PC-3 (cell line): ENCODE data around the gene CACNA1C. TPM values are rescaled to one million over a fixed set of nuclear protein-coding genes. Genes with fewer than 3 reads are reported as not detected.

ENCODE experiments used
- ATAC-seq: fragments of 200-7000 bp; cut with Tn5 transposase; 2 replicates; pipeline ENCODE4 v1.9.1; 2020; ENCODE audit warnings: mild to moderate bottlenecking, moderate library complexity
- BruUV-seq: library from RNA; stranded (reverse); fragments of 400-500 nt; replicated peaks from 2 replicates; lab custom pipeline; 2021; lab: Mats Ljungman, UMichigan
- CTCF ChIA-PET: fragments of 300-600 bp; sonication (Branson Sonifier 250); formaldehyde crosslinking; loops from one replicate; lab custom pipeline; 2022; ENCODE audit warnings: antibody characterized with exemption; lab: Charles Lee
- POLR2A ChIA-PET: fragments of 300-600 bp; sonication (Branson Sonifier 250); formaldehyde crosslinking; loops from one replicate; lab custom pipeline; 2022; ENCODE audit warnings: antibody characterized with exemption; ENCODE audit not compliant: unreplicated experiment; lab: Charles Lee
- DNase-seq: peaks from one replicate; pipeline ENCODE4 v3.0.0-alpha.2; 2015
- H2AFZ ChIP-seq: fragments of 300-600 bp; sonication (generic); 2 replicates; pipeline ENCODE4 v1.6.0; 2016; ENCODE audit warnings: antibody characterized with exemption, low read length
- H3F3A ChIP-seq: fragments of 300-600 bp; sonication (generic); one replicate; pipeline ENCODE4 v1.6.0; 2017; ENCODE audit warnings: antibody characterized with exemption, low read length, control low read depth, mild to moderate bottlenecking; ENCODE audit not compliant: unreplicated experiment
- H3K27ac ChIP-seq: fragments of 300-600 bp; sonication (generic); 2 replicates; pipeline ENCODE4 v1.5.1; 2016; ENCODE audit warnings: mild to moderate bottlenecking, low read length
- H3K27me3 ChIP-seq: fragments of 300-600 bp; sonication (generic); 2 replicates; pipeline ENCODE4 v1.6.1; 2016; ENCODE audit warnings: low read length, mixed read lengths
- H3K36me3 ChIP-seq: fragments of 300-600 bp; sonication (generic); 2 replicates; pipeline ENCODE4 v1.6.1; 2016; ENCODE audit warnings: low read depth, mixed run types, low read length, mixed read lengths
- H3K4me1 ChIP-seq: fragments of 300-600 bp; sonication (generic); 2 replicates; pipeline ENCODE4 v1.5.1; 2016; ENCODE audit warnings: low read length; ENCODE audit not compliant: insufficient read depth
- H3K4me2 ChIP-seq: fragments of 300-600 bp; sonication (generic); 2 replicates; pipeline ENCODE4 v1.6.0; 2016; ENCODE audit warnings: low read length
- H3K4me3 ChIP-seq: fragments of 300-600 bp; sonication (generic); 2 replicates; pipeline ENCODE4 v1.5.1; 2016; ENCODE audit warnings: mild to moderate bottlenecking, low read length, mixed read lengths
- H3K79me2 ChIP-seq: fragments of 300-600 bp; sonication (generic); 2 replicates; pipeline ENCODE4 v1.6.1; 2017; ENCODE audit warnings: low read length, mixed read lengths
- H3K9ac ChIP-seq: fragments of 300-600 bp; sonication (generic); 2 replicates; pipeline ENCODE4 v1.6.0; 2016; ENCODE audit warnings: mild to moderate bottlenecking, low read length
- H3K9me2 ChIP-seq: fragments of 300-600 bp; sonication (generic); replicated peaks from 2 replicates; pipeline ENCODE4 v1.6.1; 2016; ENCODE audit warnings: mixed run types, low read length, mixed read lengths
- H3K9me3 ChIP-seq: fragments of 300-600 bp; sonication (generic); 2 replicates; pipeline ENCODE4 v1.6.1; 2016; ENCODE audit warnings: low read length, mixed read lengths
- H4K20me1 ChIP-seq: fragments of 300-600 bp; sonication (generic); 2 replicates; pipeline ENCODE4 v1.6.1; 2016; ENCODE audit warnings: low read length, mixed read lengths
- EZH2 ChIP-seq: fragments of 300-600 bp; sonication (generic); IDR thresholded peaks from one replicate; pipeline ENCODE4 v1.6.1; 2017; ENCODE audit warnings: antibody characterized with exemption, mild to moderate bottlenecking, low read length; ENCODE audit not compliant: unreplicated experiment
- EZH2phosphoT487 ChIP-seq: fragments of 300-600 bp; sonication (generic); IDR thresholded peaks from 2 replicates; pipeline ENCODE4 v1.6.1; 2018; ENCODE audit warnings: mild to moderate bottlenecking, antibody characterized with exemption, low read length, borderline replicate concordance
- intact Hi-C: fragments of 100-400 bp; cut with micrococcal nuclease; formaldehyde crosslinking; loops from 2 replicates; pipeline ENCODE4 v1.9.0; 2023
- total RNA-seq: library from RNA; depleted of rRNA; stranded (reverse); fragments of >200 nt; gene quantifications from 2 replicates; pipeline ENCODE4 v1.2.3, GENCODE V29; 2014
- TF ChIP-seq, protein P1 (sequence below): fragments of 300-600 bp; sonication (generic); conservative IDR thresholded peaks from 2 replicates; pipeline ENCODE4 v1.5.1; 2017; ENCODE audit warnings: antibody characterized with exemption, low read depth, mild to moderate bottlenecking, low read length

CACNA1C gene
- total RNA-seq, 1 experiment from 2014 or later: not detected

DNA sequence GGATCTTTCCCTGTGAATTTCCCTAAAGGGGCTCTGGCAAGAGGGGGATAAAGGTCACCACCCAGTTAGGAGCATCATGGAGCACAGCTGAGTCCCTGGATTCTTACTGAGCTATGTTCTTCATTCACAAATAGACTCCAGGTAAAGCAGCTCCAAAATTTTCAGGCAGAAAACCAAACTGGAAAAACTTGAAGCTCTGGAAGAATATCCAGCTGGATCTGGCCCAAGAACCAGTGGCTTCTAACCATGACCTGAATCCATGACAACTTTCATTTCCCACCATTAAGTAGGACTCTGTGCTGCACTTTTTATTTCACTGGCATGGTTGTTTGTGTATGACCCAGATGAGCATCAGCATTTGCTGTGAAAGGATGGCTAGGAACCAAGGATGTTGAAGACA is 561.6 kb downstream of the CACNA1C start:
- no TSS peak for BruUV-seq
- Histone ChIP-seq H2AFZ (no peak overlapping the region), H3K79me2 (no peaks in the 10 kb centered on the region), H3K9ac (no peak overlapping the region), H3K4me3 (no peak overlapping the region), H3K36me3 (no peaks in the 10 kb centered on the region), H3K27ac (no peak overlapping the region), H3F3A (no peaks in the 10 kb centered on the region), H3K4me2 (no peak overlapping the region), H3K9me3 (no peaks in the 10 kb centered on the region), H3K4me1 (peaks cover 9% of the 10 kb centered on the region; the same call in 1 of the 2 replicates), H4K20me1 (no peaks in the 10 kb centered on the region), H3K9me2 (no peaks in the 10 kb centered on the region), H3K27me3 (peaks cover 17% of the 10 kb centered on the region)
- ChIA-PET CTCF (no interaction called here), POLR2A (no interaction called here)
- intact Hi-C loops: no loop called here
- TF ChIP-seq, protein P1, sequence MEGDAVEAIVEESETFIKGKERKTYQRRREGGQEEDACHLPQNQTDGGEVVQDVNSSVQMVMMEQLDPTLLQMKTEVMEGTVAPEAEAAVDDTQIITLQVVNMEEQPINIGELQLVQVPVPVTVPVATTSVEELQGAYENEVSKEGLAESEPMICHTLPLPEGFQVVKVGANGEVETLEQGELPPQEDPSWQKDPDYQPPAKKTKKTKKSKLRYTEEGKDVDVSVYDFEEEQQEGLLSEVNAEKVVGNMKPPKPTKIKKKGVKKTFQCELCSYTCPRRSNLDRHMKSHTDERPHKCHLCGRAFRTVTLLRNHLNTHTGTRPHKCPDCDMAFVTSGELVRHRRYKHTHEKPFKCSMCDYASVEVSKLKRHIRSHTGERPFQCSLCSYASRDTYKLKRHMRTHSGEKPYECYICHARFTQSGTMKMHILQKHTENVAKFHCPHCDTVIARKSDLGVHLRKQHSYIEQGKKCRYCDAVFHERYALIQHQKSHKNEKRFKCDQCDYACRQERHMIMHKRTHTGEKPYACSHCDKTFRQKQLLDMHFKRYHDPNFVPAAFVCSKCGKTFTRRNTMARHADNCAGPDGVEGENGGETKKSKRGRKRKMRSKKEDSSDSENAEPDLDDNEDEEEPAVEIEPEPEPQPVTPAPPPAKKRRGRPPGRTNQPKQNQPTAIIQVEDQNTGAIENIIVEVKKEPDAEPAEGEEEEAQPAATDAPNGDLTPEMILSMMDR: no peak
- TF ChIP-seq EZH2 (no peak), EZH2phosphoT487 (no peak)
- ATAC-seq (no peak), DNase-seq (peak; percentile 2)

DNA sequence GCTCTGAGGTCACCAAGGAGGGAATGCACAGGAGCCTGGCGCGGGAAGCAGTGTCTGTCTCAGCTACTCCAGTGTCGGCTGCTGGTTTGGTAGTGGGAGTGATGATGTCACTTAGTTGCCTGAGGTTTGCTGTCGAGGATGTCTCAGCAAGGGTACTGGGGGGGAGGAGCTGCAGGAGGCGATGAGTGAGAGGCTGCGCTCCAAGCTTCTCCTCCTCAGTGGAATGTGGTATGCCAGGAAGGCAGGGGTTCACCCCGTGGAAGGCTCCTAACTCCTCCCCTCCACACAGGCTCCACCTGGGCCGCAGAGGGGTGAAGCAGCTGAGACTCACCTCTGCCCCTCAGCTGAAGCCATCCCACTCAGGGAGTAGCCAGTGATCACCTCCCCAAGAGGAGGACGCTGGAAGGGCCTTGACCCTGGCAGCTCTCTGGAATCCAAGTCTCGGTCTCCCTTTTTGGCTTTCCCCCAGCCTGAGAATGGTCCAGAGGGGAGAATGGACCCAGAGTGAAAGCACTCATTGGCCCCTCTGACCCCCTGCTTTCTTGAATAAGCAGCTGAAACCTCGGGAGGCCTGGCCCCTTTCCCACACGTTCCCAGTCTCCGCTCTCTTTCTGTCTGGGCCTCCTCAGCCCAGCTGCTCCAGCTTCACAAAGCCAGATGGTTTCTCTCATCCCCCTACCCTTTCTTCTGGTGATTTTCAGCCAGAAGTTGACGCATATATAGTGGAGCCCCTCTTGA is 563.0 kb downstream of the CACNA1C start:
- Histone ChIP-seq H3K9me3 (no peaks in the 10 kb centered on the region), H3K27ac (no peak overlapping the region), H3K36me3 (no peaks in the 10 kb centered on the region), H3F3A (no peaks in the 10 kb centered on the region), H3K27me3 (peaks cover 30% of the 10 kb centered on the region), H3K4me1 (peaks cover 9% of the 10 kb centered on the region; the same call in 1 of the 2 replicates), H4K20me1 (no peaks in the 10 kb centered on the region), H3K9me2 (no peaks in the 10 kb centered on the region), H3K4me3 (no peak overlapping the region), H3K79me2 (no peaks in the 10 kb centered on the region), H3K9ac (no peak overlapping the region), H2AFZ (no peak overlapping the region), H3K4me2 (no peak overlapping the region)
- DNase-seq (no peak), ATAC-seq (no peak)
- no TSS peak for BruUV-seq
- intact Hi-C loops: no loop called here
- ChIA-PET POLR2A (no interaction called here), CTCF (no interaction called here)
- TF ChIP-seq, protein P1: no peak
- TF ChIP-seq EZH2phosphoT487: no peak
- no peak for TF ChIP-seq EZH2

DNA sequence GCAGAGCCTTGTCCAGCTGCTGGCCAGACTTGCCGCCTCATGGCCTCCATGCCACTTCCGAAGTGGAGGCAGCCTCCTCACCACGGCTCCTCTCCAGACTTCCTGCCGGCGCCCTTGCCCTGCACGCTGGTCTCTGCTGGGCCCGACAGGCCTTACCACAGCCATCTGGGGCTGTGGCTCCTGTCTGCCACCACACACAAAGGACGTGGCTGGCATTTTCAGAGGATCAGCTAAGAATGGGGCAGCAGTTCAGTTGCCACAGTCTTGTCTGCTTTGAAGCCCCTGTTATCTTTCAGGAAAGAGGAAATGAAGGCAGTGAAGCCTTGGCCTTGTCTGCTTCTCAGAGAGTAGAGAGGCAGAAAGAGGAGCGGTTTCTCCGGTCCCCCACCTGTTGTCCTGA is 564.0 kb downstream of the CACNA1C start:
- H3K9ac ChIP-seq: no peak overlapping the region
- H3K4me2 ChIP-seq: no peak overlapping the region
- CTCF ChIA-PET: no interaction called here
- peaks cover 9% of the 10 kb centered on the region; the same call in 1 of the 2 replicates for H3K4me1 ChIP-seq
- intact Hi-C loops: no loop called here
- H4K20me1 ChIP-seq: no peaks in the 10 kb centered on the region
- H3K4me3 ChIP-seq: no peak overlapping the region
- H3K79me2 ChIP-seq: no peaks in the 10 kb centered on the region
- H3K9me2 ChIP-seq: no peaks in the 10 kb centered on the region
- no peak overlapping the region for H3K27ac ChIP-seq
- H3K36me3 ChIP-seq: no peaks in the 10 kb centered on the region
- POLR2A ChIA-PET: no interaction called here
- ATAC-seq (no peak), DNase-seq (no peak)
- peaks cover 39% of the 10 kb centered on the region for H3K27me3 ChIP-seq
- no peak overlapping the region for H2AFZ ChIP-seq
- H3F3A ChIP-seq: no peaks in the 10 kb centered on the region
- BruUV-seq: no TSS peak
- no peak for TF ChIP-seq EZH2
- TF ChIP-seq EZH2phosphoT487: no peak
- TF ChIP-seq, protein P1: no peak
- H3K9me3 ChIP-seq: no peaks in the 10 kb centered on the region
